Activated T-helper 17 cell treated with anti-CD3 and anti-CD28 coated beads, Interleukin-2, amount 50 U/mL, for 72 hours (primary cell): ENCODE results near the gene DNPEP. TPM values are rescaled to one million over a fixed set of nuclear protein-coding genes. Genes with fewer than 3 reads are reported as not detected.
A peak's percentile ranks its signal among the peaks of the same experiment; 100 is the strongest.

Experiments
- ATAC-seq: fragments of 150-1000 bp; cut with Tn5 transposase; replicated peaks from 2 replicates; pipeline ENCODE4 v1.10.0; 2021; ENCODE audit warnings: mild to moderate bottlenecking, moderate library complexity
- H3K27ac Mint-ChIP-seq: one replicate; pipeline ENCODE4 v1.8.0; 2022; ENCODE audit warnings: mixed read lengths
- H3K27me3 Mint-ChIP-seq: one replicate; pipeline ENCODE4 v1.8.0; 2022; ENCODE audit warnings: mixed read lengths
- H3K36me3 Mint-ChIP-seq: one replicate; pipeline ENCODE4 v1.8.0; 2022; ENCODE audit warnings: low read depth, mild to moderate bottlenecking, mixed read lengths
- H3K4me1 Mint-ChIP-seq: one replicate; pipeline ENCODE4 v1.8.0; 2022; ENCODE audit warnings: mixed read lengths
- H3K4me3 Mint-ChIP-seq: one replicate; pipeline ENCODE4 v1.8.0; 2022; ENCODE audit warnings: mild to moderate bottlenecking, mixed read lengths
- H3K9me3 Mint-ChIP-seq: one replicate; pipeline ENCODE4 v1.8.0; 2022; ENCODE audit warnings: mixed read lengths
- total RNA-seq, 2 donors: library from RNA; stranded (reverse); gene quantifications; one replicate each; pipeline ENCODE4 v1.2.3, GENCODE V29; 2022

DNPEP gene
- 10 to 100 TPM; 80.9 to 99.6 TPM for total RNA-seq

GRCh38 chr2:219387306-219388120 lies at the start of gene DNPEP:
Gene DNPEP (minus strand): TSS chr2:219387912. CDS start chr2:219387794, 118 bp downstream.
- H3K4me3 Mint-ChIP-seq, result peak within 1 kb of the TSS; percentile 95
- no peaks in the 10 kb centered on the region for H3K4me1 Mint-ChIP-seq
- no peaks in the 10 kb centered on the region for H3K27me3 Mint-ChIP-seq
- ATAC-seq, result peak; percentile 57
- peak within 1 kb of the TSS; percentile 97 for H3K27ac Mint-ChIP-seq
- peaks cover 50% of the 10 kb centered on the region for H3K36me3 Mint-ChIP-seq
- H3K9me3 Mint-ChIP-seq, result no peaks in the 10 kb centered on the region

DNA sequence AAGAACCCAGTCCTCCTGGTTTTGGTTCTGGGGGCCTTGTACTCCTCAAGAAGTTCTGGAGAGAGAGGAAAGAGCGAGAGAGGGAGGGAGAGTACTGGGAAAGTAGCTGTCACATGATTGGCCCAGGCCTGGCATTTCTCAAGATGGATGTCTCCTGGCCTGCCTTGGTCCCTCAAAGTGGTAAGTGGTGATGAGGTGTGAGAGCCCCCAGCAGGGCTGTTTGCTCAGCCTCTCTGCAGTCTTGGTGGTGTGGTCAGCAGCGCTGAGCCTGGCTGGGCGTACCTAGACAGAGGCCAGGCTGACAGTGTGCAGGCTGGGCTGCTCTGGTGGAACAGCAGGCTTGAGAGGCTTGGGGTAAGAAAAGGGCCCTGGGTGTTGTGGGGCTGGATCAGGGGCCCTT lies 49.4 kb upstream of the DNPEP start:
- Mint-ChIP-seq H3K36me3 (no peaks in the 10 kb centered on the region), H3K4me3 (no peak overlapping the region), H3K4me1 (peaks cover 5% of the 10 kb centered on the region), H3K27me3 (peaks cover 21% of the 10 kb centered on the region), H3K27ac (no peak overlapping the region), H3K9me3 (no peaks in the 10 kb centered on the region)
- ATAC-seq, result no peak

DNA sequence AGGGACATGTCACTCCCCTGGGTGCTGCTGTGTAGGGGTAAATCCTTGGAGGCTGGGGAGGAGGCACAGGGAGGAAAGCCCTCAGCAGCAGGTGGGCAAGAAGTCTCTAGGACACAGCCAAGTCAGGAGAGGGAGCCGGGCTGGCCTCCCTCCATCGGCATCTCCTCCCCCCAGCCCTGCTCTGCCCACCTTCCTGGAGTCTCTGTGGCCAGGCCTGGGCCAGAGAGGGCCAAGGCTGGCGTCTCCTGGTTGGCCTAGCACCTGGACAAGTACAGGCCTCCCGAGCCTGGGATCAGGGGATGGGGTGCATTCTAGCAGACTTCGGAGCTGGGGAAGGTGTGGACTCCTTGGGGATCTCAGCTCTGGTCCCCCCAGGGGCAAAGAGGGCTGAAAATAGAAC lies 48.8 kb upstream of the DNPEP start:
- Mint-ChIP-seq H3K27ac (no peak overlapping the region), H3K4me1 (peaks cover 5% of the 10 kb centered on the region), H3K27me3 (peaks cover 21% of the 10 kb centered on the region), H3K36me3 (no peaks in the 10 kb centered on the region), H3K4me3 (no peak overlapping the region), H3K9me3 (no peaks in the 10 kb centered on the region)
- ATAC-seq, result no peak

- Mint-ChIP-seq H3K4me1 (peaks cover under 1% of the 10 kb centered on the region), H3K4me3 (no peak overlapping the region), H3K27ac (no peak overlapping the region), H3K9me3 (no peaks in the 10 kb centered on the region), H3K27me3 (peaks cover 14% of the 10 kb centered on the region), H3K36me3 (no peaks in the 10 kb centered on the region)
- ATAC-seq, result no peak
Observed at GRCh38 chr2:219435701-219436100, 48.0 kb upstream of the DNPEP start.

GRCh38 chr2:219434718-219435525 lies 47.2 kb upstream of the DNPEP start, which contains the start of gene SPEG:
Gene SPEG (plus strand): TSS chr2:219434843. CDS start chr2:219434978, 135 bp downstream.
- Mint-ChIP-seq H3K27me3 (peaks cover 12% of the 10 kb centered on the region), H3K36me3 (no peaks in the 10 kb centered on the region), H3K4me3 (no peak within 1 kb of the TSS), H3K27ac (no peak within 1 kb of the TSS), H3K9me3 (no peaks in the 10 kb centered on the region), H3K4me1 (no peaks in the 10 kb centered on the region)
- ATAC-seq, result no peak

DNA sequence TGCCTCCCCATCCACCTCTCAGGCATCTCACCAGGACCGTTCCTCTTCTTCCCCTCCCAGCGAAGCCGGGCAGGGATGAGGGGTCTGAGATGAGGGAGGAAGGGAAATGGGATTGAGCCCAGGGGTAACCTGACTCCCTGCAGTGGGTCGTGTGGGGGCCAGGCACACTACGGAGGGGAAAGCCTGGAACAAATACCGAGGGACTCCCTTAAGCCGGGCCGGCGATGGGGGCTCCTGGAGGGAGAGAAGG lies 46.7 kb upstream of the DNPEP start:
- no peaks in the 10 kb centered on the region for H3K4me1 Mint-ChIP-seq
- no peak overlapping the region for H3K27ac Mint-ChIP-seq
- H3K36me3 Mint-ChIP-seq, result no peaks in the 10 kb centered on the region
- no peak overlapping the region for H3K4me3 Mint-ChIP-seq
- ATAC-seq, result no peak
- H3K27me3 Mint-ChIP-seq, result peaks cover 12% of the 10 kb centered on the region
- no peaks in the 10 kb centered on the region for H3K9me3 Mint-ChIP-seq

DNA sequence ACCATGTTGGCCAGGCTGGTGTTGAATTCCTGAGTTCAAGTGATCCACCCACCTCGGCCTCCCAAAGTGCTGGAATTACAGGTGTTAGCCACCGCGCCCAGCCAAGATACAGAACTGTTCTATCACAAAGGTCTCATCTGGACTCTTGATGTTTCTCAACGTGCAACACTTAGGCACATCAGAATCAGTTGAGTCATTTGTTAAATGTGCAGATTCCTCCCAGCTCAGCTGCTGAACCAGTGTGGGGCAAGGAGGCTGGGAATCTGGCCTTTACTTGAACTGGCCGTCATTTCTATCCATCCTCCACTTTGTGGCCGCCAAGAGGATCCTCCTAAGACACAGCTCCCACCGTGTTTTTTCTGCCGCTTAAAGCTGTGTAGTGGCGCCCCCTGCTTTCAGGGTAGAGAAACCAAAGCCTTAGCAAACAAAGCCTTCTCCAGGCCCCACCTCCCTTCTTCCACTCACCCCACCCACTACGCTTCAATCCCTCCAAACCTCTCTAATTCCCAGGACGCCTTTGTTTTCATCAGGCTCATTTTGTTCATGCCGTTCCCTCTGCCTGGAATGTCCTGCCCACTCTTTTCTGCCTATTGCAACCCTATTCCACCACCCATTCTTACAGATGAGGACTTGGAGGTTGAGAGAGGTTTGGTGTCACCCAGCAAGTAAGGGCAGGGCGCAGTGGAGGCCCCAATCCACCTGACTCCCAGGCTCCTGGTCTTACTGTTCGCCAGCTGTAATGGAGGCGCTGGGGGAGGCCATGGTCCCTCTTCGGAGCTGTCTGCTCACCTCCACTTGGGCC lies 46.2 kb upstream of the DNPEP start:
- H3K27me3 Mint-ChIP-seq, result peaks cover 12% of the 10 kb centered on the region
- ATAC-seq, result no peak
- H3K27ac Mint-ChIP-seq, result no peak overlapping the region
- H3K4me3 Mint-ChIP-seq, result no peak overlapping the region
- no peaks in the 10 kb centered on the region for H3K4me1 Mint-ChIP-seq
- no peaks in the 10 kb centered on the region for H3K9me3 Mint-ChIP-seq
- H3K36me3 Mint-ChIP-seq, result no peaks in the 10 kb centered on the region

GRCh38 chr2:219430633-219431615 lies 43.2 kb upstream of the DNPEP start:
- no peak for ATAC-seq
- no peaks in the 10 kb centered on the region for H3K36me3 Mint-ChIP-seq
- no peaks in the 10 kb centered on the region for H3K9me3 Mint-ChIP-seq
- H3K4me1 Mint-ChIP-seq, result no peaks in the 10 kb centered on the region
- H3K27me3 Mint-ChIP-seq, result peaks cover 15% of the 10 kb centered on the region
- H3K4me3 Mint-ChIP-seq, result no peak overlapping the region
- no peak overlapping the region for H3K27ac Mint-ChIP-seq

DNA sequence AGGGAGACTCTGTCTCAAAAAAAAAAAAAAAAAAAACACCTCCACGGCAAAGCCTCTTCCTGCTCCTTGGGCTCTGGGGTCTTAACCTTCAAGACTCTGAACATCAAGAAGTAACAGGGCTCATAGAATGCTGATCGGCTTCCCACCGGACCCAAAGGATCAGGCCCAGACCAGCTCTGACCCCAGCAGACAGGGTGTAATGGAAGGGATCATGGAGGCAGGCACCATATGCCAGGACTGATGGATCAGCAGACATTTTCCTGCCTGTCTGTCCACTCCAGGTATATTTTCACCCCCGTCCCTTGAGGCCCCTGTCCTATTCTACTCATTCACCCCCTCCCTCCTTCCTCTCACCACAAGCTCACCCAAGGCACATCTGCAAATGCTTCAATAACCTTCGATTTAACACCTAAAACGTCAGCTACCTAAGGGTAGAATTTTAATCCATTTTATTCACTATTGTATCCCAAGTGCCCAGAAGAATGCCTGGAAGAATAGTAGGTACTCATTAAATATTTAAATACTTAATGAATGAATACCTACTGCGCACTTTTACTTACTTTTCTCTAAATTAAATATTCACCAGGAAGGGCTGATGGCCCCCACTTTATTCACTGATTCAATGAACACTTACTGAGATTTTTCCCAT lies 42.4 kb upstream of the DNPEP start:
- Mint-ChIP-seq H3K36me3 (no peaks in the 10 kb centered on the region), H3K27me3 (peaks cover 16% of the 10 kb centered on the region), H3K4me3 (no peak overlapping the region), H3K9me3 (no peaks in the 10 kb centered on the region), H3K4me1 (no peaks in the 10 kb centered on the region), H3K27ac (no peak overlapping the region)
- ATAC-seq, result no peak

GRCh38 chr2:219428469-219428868 lies 40.8 kb upstream of the DNPEP start:
- Mint-ChIP-seq H3K27ac (no peak overlapping the region), H3K4me1 (no peaks in the 10 kb centered on the region), H3K4me3 (no peak overlapping the region), H3K9me3 (no peaks in the 10 kb centered on the region), H3K27me3 (peaks cover 15% of the 10 kb centered on the region), H3K36me3 (no peaks in the 10 kb centered on the region)
- ATAC-seq, result no peak

- Mint-ChIP-seq H3K27ac (no peak overlapping the region), H3K9me3 (no peaks in the 10 kb centered on the region), H3K4me3 (no peak overlapping the region), H3K36me3 (no peaks in the 10 kb centered on the region), H3K4me1 (no peaks in the 10 kb centered on the region), H3K27me3 (peaks cover 15% of the 10 kb centered on the region)
- no peak for ATAC-seq
Observed at GRCh38 chr2:219426534-219427136, 38.9 kb upstream of the DNPEP start.

GRCh38 chr2:219426068-219426443 lies 38.3 kb upstream of the DNPEP start:
- H3K4me1 Mint-ChIP-seq, result no peaks in the 10 kb centered on the region
- ATAC-seq, result no peak
- H3K36me3 Mint-ChIP-seq, result no peaks in the 10 kb centered on the region
- no peaks in the 10 kb centered on the region for H3K9me3 Mint-ChIP-seq
- H3K27me3 Mint-ChIP-seq, result peaks cover 15% of the 10 kb centered on the region
- no peak overlapping the region for H3K4me3 Mint-ChIP-seq
- H3K27ac Mint-ChIP-seq, result no peak overlapping the region
